Naive thymus-derived CD4-positive, alpha-beta T cell (primary cell): ENCODE results near the gene DLG2. TPM values are rescaled to one million over a fixed set of nuclear protein-coding genes. Genes with fewer than 3 reads are reported as not detected.

ENCODE experiments used
- ATAC-seq: fragments of 150-1000 bp; cut with Tn5 transposase; 2 replicates; pipeline ENCODE4 v1.10.0; 2021; ENCODE audit warnings: mild to moderate bottlenecking, moderate library complexity
- CTCF ChIA-PET: fragments of 350-600 bp; sonication (Branson Sonifier 250); formaldehyde crosslinking; loops from one replicate; lab custom pipeline; 2021; ENCODE audit warnings: antibody characterized with exemption; lab: Charles Lee
- POLR2A ChIA-PET: fragments of 350-600 bp; sonication (Branson Sonifier 250); formaldehyde crosslinking; loops from one replicate; lab custom pipeline; 2021; ENCODE audit warnings: antibody characterized with exemption, inconsistent platforms; lab: Charles Lee
- DNase-seq, 9 donors: peaks; one replicate each; pipeline versions ENCODE4 v3.0.0 to v3.0.0-alpha.2; 2020 to 2022; ENCODE audit warnings: mixed read lengths in 1 of 9
- H3K27ac ChIP-seq: one replicate; pipeline ENCODE4 v1.7.0; 2013; ENCODE audit warnings: mild to moderate bottlenecking, low read depth, low read length, moderate library complexity
- H3K27me3 ChIP-seq, 2 donors: one replicate each; pipeline ENCODE4 v1.7.0; 2013; ENCODE audit warnings: low read length in 2 of 2, mild to moderate bottlenecking in 2 of 2, moderate library complexity in 2 of 2; ENCODE audit not compliant: control insufficient read depth in 2 of 2, insufficient read depth in 2 of 2
- H3K36me3 ChIP-seq, 3 experiments: 1 replicate in 2 of 3; 2 replicates in 1 of 3; pipeline ENCODE4 v1.7.0; 2013; ENCODE audit warnings: low read length in 3 of 3, mild to moderate bottlenecking in 3 of 3, moderate library complexity in 1 of 3; ENCODE audit not compliant: insufficient read depth in 3 of 3, control insufficient read depth in 2 of 3
- H3K4me1 ChIP-seq, 2 donors: one replicate each; pipeline ENCODE4 v1.7.0; 2013; ENCODE audit warnings: low read length in 2 of 2, mild to moderate bottlenecking in 2 of 2, moderate library complexity in 1 of 2; ENCODE audit not compliant: control insufficient read depth in 2 of 2, insufficient read depth in 2 of 2
- H3K4me3 ChIP-seq: 2 replicates; pipeline ENCODE4 v1.7.0; 2013; ENCODE audit warnings: mild to moderate bottlenecking, low read length
- H3K9me3 ChIP-seq, 3 experiments: 1 replicate in 2 of 3; 2 replicates in 1 of 3; pipeline ENCODE4 v1.7.0; 2013; ENCODE audit warnings: low read length in 3 of 3; ENCODE audit not compliant: control insufficient read depth in 2 of 3
- H3K27ac Mint-ChIP-seq, 9 donors: one replicate each; pipeline ENCODE4 v1.8.0; 2020 to 2022; ENCODE audit warnings: mixed read lengths in 9 of 9, mild to moderate bottlenecking in 8 of 9, moderate library complexity in 5 of 9, inconsistent platforms in 2 of 9
- H3K27me3 Mint-ChIP-seq, 5 donors: one replicate each; pipeline ENCODE4 v1.8.0; 2021 to 2022; ENCODE audit warnings: mixed read lengths in 5 of 5, mild to moderate bottlenecking in 1 of 5
- H3K36me3 Mint-ChIP-seq, 5 donors: one replicate each; pipeline ENCODE4 v1.8.0; 2020 to 2022; ENCODE audit warnings: mixed read lengths in 5 of 5, mild to moderate bottlenecking in 3 of 5, inconsistent platforms in 1 of 5
- H3K4me1 Mint-ChIP-seq, 7 donors: one replicate each; pipeline ENCODE4 v1.8.0; 2020 to 2022; ENCODE audit warnings: mixed read lengths in 7 of 7, mild to moderate bottlenecking in 3 of 7, inconsistent platforms in 1 of 7
- H3K4me3 Mint-ChIP-seq, 10 donors: one replicate each; pipeline ENCODE4 v1.8.0; 2020 to 2022; ENCODE audit warnings: mild to moderate bottlenecking in 10 of 10, mixed read lengths in 10 of 10, moderate library complexity in 6 of 10, inconsistent platforms in 2 of 10
- H3K9me3 Mint-ChIP-seq, 11 donors: one replicate each; pipeline ENCODE4 v1.8.0; 2020 to 2022; ENCODE audit warnings: mixed read lengths in 11 of 11, mild to moderate bottlenecking in 4 of 11, inconsistent platforms in 1 of 11, moderate library complexity in 1 of 11
- intact Hi-C, 2 donors: fragments of 100-400 bp; cut with micrococcal nuclease; formaldehyde crosslinking; loops; one replicate each; pipeline ENCODE4 v1.15.1; 2023
- polyA plus RNA-seq, 2 donors: library from polyadenylated mRNA; unstranded; fragments of 300-500 nt; fragmentation: Illumina TruSeq; gene quantifications; one replicate each; pipeline ENCODE4 v1.2.3, GENCODE V29; 2021
- total RNA-seq, 6 experiments: library from RNA in 5 of 6; stranded (reverse) in 5 of 6; gene quantifications; 1 replicate in 5 of 6; 2 replicates in 1 of 6; pipeline ENCODE4 v1.2.3 and lab custom pipeline; 2021 to 2026

The DLG2 gene
- total and polyA plus RNA-seq, 7 experiments from 2014 or later = 0.64 to 6.1 (median 3.7) TPM

DNA sequence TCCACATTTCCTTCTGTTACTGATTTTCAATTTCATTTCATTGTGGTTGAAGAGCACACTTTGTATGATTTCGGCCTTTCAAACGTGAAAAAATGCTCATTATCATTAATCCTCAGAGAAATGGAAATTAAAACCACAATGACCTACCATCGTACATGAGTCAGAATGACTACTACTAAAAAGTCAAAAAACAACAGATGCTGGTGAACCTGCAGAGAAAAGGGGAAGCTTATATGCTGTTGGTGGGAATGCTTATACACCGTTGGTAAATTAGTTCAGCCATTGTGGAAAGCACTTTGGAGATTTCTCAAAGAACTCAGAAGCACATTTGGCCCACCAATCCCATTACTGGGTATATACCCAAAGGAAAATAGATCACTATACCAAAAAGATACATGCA lies 57.6 kb downstream of the DLG2 start:
- no peaks in the 10 kb centered on the region for H3K9me3 ChIP-seq
- DNase-seq (no peak), ATAC-seq (no peak)
- intact Hi-C loops = no loop called here
- Mint-ChIP-seq H3K4me3 (no peak overlapping the region), H3K4me1 (peaks cover 0 to 4% (median 0%) of the 10 kb centered on the region in 7 donors), H3K36me3 (peaks cover 0 to 5% (median 3%) of the 10 kb centered on the region in 5 donors), H3K27ac (no peak overlapping the region), H3K9me3 (peaks cover 0 to 5% (median 0%) of the 10 kb centered on the region in 11 donors), H3K27me3 (peaks cover 9 to 13% (median 10%) of the 10 kb centered on the region in 5 donors)
- CTCF ChIA-PET = interaction anchor here (0.6 kb wide), 1 partner anchor 22 kb away, joined by 3 read pairs; no protein-coding TSS in a partner anchor
- H3K36me3 ChIP-seq = no peaks in the 10 kb centered on the region
- POLR2A ChIA-PET = no interaction called here
- H3K27me3 ChIP-seq = no peaks in the 10 kb centered on the region
- no peaks in the 10 kb centered on the region for H3K4me1 ChIP-seq
- H3K27ac ChIP-seq = no peak overlapping the region
- no peak overlapping the region for H3K4me3 ChIP-seq

DNA sequence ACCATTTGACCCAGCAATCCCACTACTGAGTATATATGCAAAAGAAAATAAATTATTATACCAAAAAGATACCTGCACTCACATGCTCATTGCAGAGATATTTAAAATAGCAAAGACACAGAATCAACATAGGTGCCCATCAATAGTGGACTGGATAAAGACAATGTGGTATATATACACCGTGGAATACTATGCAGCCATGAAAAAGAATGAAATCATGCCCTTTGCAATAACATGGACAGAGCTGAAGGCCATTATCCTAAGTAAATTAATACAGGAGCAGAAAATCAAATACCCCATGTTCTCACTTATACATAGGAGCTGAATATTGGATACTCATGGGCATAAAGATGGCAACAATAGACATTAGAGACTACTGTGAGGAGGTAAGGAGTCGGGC lies 68.7 kb downstream of the DLG2 start:
- H3K27ac ChIP-seq = no peak overlapping the region
- no peaks in the 10 kb centered on the region for H3K36me3 ChIP-seq
- peaks cover 0 to 10% (median 2%) of the 10 kb centered on the region in 5 donors for H3K27me3 Mint-ChIP-seq
- intact Hi-C loops = no loop called here
- no peaks in the 10 kb centered on the region for H3K36me3 Mint-ChIP-seq
- no peaks in the 10 kb centered on the region for H3K4me1 ChIP-seq
- H3K4me3 ChIP-seq = no peak overlapping the region
- DNase-seq (no peak), ATAC-seq (no peak)
- CTCF ChIA-PET = no interaction called here
- peaks cover 0 to 12% (median 0%) of the 10 kb centered on the region in 11 donors for H3K9me3 Mint-ChIP-seq
- POLR2A ChIA-PET = no interaction called here
- H3K27me3 ChIP-seq = no peaks in the 10 kb centered on the region
- H3K4me1 Mint-ChIP-seq = no peaks in the 10 kb centered on the region
- no peak overlapping the region for H3K4me3 Mint-ChIP-seq
- H3K9me3 ChIP-seq = peaks cover 0 to 3% (median 0%) of the 10 kb centered on the region in 3 experiments
- no peak overlapping the region for H3K27ac Mint-ChIP-seq

DNA sequence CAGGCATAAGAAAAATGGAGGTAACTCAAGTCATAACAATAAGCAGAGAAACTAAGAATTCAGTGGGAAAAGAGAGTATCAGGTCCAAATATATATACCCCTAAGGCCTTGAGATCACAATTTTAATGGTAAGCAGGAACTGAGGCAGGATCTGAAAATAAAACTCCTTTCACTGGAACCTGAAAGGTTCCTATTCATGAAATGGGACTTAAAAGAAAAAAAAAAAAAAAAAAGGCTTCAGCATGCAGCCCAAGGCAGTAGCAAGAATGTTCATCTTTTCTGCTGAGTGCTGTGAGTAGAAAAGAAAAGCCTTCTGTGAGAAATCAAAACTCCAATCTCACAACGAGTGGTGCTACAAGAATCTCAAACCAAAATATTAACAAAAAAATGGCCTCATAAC lies 75.3 kb downstream of the DLG2 start:
- Histone ChIP-seq H3K4me1 (no peaks in the 10 kb centered on the region), H3K9me3 (no peaks in the 10 kb centered on the region), H3K4me3 (no peak overlapping the region), H3K36me3 (no peaks in the 10 kb centered on the region), H3K27ac (no peak overlapping the region), H3K27me3 (no peaks in the 10 kb centered on the region)
- H3K27me3 Mint-ChIP-seq = peaks cover 0 to 17% (median 0%) of the 10 kb centered on the region in 5 donors
- intact Hi-C loops = no loop called here
- no peak overlapping the region for H3K27ac Mint-ChIP-seq
- DNase-seq (no peak), ATAC-seq (no peak)
- peaks cover 0 to 9% (median 0%) of the 10 kb centered on the region in 5 donors for H3K36me3 Mint-ChIP-seq
- no peaks in the 10 kb centered on the region for H3K4me1 Mint-ChIP-seq
- H3K4me3 Mint-ChIP-seq = no peak overlapping the region
- H3K9me3 Mint-ChIP-seq = peaks cover 0 to 10% (median 5%) of the 10 kb centered on the region in 11 donors
- CTCF ChIA-PET = no interaction called here
- POLR2A ChIA-PET = no interaction called here

DNA sequence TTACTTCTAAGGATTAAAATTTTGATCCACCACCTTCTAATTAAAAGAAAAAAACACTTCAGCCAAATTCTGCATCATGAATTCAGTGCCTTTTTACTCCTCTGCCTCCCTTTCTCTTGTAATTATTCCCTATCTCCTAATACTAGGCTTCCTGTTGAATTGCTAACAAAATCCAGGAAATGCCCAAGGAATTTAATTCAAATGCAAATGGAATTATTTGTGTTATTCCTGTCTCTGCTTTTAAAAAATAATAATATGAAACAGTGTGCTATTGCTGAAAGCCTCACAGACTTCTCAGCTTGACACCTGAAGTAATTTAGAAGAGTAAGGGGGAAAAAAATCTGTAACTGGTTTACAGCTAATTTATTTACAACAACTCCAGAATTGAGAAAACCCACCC lies 85.5 kb downstream of the DLG2 start:
- Histone ChIP-seq H3K4me3 (no peak overlapping the region), H3K27ac (no peak overlapping the region), H3K4me1 (no peaks in the 10 kb centered on the region), H3K27me3 (no peaks in the 10 kb centered on the region), H3K36me3 (no peaks in the 10 kb centered on the region), H3K9me3 (no peaks in the 10 kb centered on the region)
- POLR2A ChIA-PET = no interaction called here
- intact Hi-C loops = no loop called here
- no peak for DNase-seq
- peaks cover 0 to 7% (median 0%) of the 10 kb centered on the region in 5 donors for H3K36me3 Mint-ChIP-seq
- no peak overlapping the region for H3K4me3 Mint-ChIP-seq
- no peak for ATAC-seq
- H3K4me1 Mint-ChIP-seq = no peaks in the 10 kb centered on the region
- no peak overlapping the region for H3K27ac Mint-ChIP-seq
- peaks cover 2 to 22% (median 8%) of the 10 kb centered on the region in 11 donors for H3K9me3 Mint-ChIP-seq
- no peaks in the 10 kb centered on the region for H3K27me3 Mint-ChIP-seq
- CTCF ChIA-PET = no interaction called here

DNA sequence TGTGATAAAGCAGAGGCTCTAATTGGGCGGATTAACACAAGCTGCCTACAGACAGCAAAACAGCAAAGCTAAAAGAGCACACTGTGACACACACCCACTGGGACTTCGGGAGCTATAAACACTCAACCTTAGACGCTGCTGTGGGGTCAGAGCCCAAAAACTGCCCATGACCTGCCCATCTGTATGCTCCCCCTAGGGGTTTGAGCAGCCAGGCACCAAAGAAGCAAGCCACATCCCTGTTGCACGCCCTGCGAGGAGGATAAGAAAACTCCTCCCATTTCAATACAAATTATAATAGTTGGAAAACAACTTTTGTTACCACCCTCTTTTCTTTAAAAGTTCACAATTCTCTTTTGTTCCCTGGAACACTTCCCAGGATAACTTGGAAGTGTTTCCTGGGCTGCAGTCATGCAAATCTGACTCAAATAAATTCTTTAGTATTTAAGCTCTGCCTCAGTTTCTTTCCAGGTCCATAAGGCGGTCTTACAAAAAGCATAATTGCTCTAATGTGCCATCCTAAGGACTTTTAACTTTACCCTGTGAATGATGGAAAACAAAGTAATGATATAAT lies 86.4 kb downstream of the DLG2 start:
- Mint-ChIP-seq H3K36me3 (peaks cover 0 to 7% (median 0%) of the 10 kb centered on the region in 5 donors), H3K27me3 (no peaks in the 10 kb centered on the region), H3K4me3 (no peak overlapping the region), H3K9me3 (peaks cover 0 to 17% (median 3%) of the 10 kb centered on the region in 11 donors), H3K4me1 (no peaks in the 10 kb centered on the region), H3K27ac (no peak overlapping the region)
- H3K27me3 ChIP-seq = no peaks in the 10 kb centered on the region
- intact Hi-C loops = no loop called here
- H3K4me1 ChIP-seq = no peaks in the 10 kb centered on the region
- DNase-seq (no peak), ATAC-seq (no peak)
- no peaks in the 10 kb centered on the region for H3K36me3 ChIP-seq
- no peak overlapping the region for H3K27ac ChIP-seq
- POLR2A ChIA-PET = no interaction called here
- H3K9me3 ChIP-seq = no peaks in the 10 kb centered on the region
- H3K4me3 ChIP-seq = no peak overlapping the region
- CTCF ChIA-PET = no interaction called here

DNA sequence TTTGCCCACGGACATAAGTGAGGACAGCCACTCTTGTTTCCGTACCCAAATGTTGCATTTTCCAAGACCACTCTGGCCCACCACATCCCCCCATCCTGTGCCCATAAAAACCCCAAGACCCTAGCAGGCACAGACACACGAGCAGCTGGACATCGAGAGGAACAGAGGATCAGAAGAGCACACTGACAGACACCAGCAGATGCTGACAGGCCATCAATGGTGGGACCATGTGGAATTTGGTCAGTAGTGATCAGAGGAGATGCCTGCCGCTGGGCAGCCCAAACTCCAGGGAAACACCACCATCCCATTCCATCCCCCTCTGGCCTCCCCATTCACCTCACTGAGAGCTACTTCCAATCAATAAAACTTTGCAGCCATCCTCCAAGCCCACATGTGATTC lies 87.0 kb downstream of the DLG2 start:
- Histone ChIP-seq H3K4me1 (no peaks in the 10 kb centered on the region), H3K27me3 (no peaks in the 10 kb centered on the region), H3K27ac (no peak overlapping the region), H3K9me3 (no peaks in the 10 kb centered on the region), H3K4me3 (no peak overlapping the region), H3K36me3 (no peaks in the 10 kb centered on the region)
- ChIA-PET POLR2A (no interaction called here), CTCF (no interaction called here)
- no peak overlapping the region for H3K4me3 Mint-ChIP-seq
- DNase-seq (no peak), ATAC-seq (no peak)
- intact Hi-C loops = no loop called here
- no peak overlapping the region for H3K27ac Mint-ChIP-seq
- H3K36me3 Mint-ChIP-seq = peaks cover 0 to 7% (median 3%) of the 10 kb centered on the region in 5 donors
- H3K27me3 Mint-ChIP-seq = no peaks in the 10 kb centered on the region
- H3K9me3 Mint-ChIP-seq = peaks cover under 1 to 19% (median 4%) of the 10 kb centered on the region in 11 donors
- no peaks in the 10 kb centered on the region for H3K4me1 Mint-ChIP-seq

DNA sequence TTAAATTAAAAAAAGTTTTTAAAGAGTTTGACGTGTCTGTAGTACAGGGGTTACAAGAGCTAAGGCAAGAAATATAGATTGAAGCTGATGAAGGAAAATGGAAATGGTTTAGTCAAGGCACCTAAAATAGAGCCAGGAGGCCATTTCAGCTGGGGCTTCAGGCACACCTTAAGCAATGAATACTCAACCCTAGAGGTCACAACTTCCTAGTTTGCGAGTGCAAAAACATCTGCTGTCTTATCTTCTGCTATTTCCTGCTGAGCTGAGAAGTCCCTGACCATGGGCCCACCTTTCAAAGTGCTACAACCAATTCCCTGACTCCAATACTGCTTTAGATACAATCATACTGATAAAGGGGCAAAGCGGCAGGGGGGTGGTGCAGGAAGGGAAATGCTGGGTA lies 87.4 kb downstream of the DLG2 start:
- H3K36me3 Mint-ChIP-seq = peaks cover 0 to 12% (median 7%) of the 10 kb centered on the region in 5 donors
- no peak overlapping the region for H3K4me3 ChIP-seq
- no peaks in the 10 kb centered on the region for H3K27me3 ChIP-seq
- DNase-seq (no peak), ATAC-seq (no peak)
- H3K9me3 Mint-ChIP-seq = peaks cover 3 to 19% (median 7%) of the 10 kb centered on the region in 11 donors
- CTCF ChIA-PET = no interaction called here
- no peak overlapping the region for H3K27ac ChIP-seq
- no peaks in the 10 kb centered on the region for H3K4me1 Mint-ChIP-seq
- intact Hi-C loops = no loop called here
- H3K4me1 ChIP-seq = no peaks in the 10 kb centered on the region
- no peak overlapping the region for H3K4me3 Mint-ChIP-seq
- no peaks in the 10 kb centered on the region for H3K36me3 ChIP-seq
- no peaks in the 10 kb centered on the region for H3K27me3 Mint-ChIP-seq
- H3K9me3 ChIP-seq = peaks cover 0 to under 1% (median 0%) of the 10 kb centered on the region in 3 experiments
- H3K27ac Mint-ChIP-seq = no peak overlapping the region
- POLR2A ChIA-PET = interaction anchor here (0.7 kb wide), 1 partner anchor 998 kb away, joined by 3 read pairs; no protein-coding TSS in a partner anchor
